Ascending aorta (tissue), 2 donors: ENCODE results near the gene ARG2. TPM values are rescaled to one million over a fixed set of nuclear protein-coding genes. Genes with fewer than 3 reads are reported as not detected.

ENCODE experiments used
- DNase-seq, 2 donors: peaks; one replicate each; pipeline ENCODE4 v3.0.0-alpha.2; 2019; ENCODE audit warnings: low spot score in 2 of 2
- H3K27ac ChIP-seq, 2 donors: fragments of 200-600 bp; sonication (generic); one replicate each; pipeline ENCODE4 v1.5.1; 2016 to 2017; ENCODE audit warnings: mild to moderate bottlenecking in 1 of 2
- H3K27me3 ChIP-seq: fragments of 200-600 bp; sonication (generic); one replicate; pipeline ENCODE4 v1.5.1; 2017
- H3K36me3 ChIP-seq, 2 donors: fragments of 200-600 bp; sonication (generic); one replicate each; pipeline ENCODE4 v1.5.1; 2016
- H3K4me1 ChIP-seq, 2 donors: fragments of 200-600 bp; sonication (generic); one replicate each; pipeline ENCODE4 v1.5.1; 2016 to 2017; ENCODE audit warnings: mild to moderate bottlenecking in 1 of 2
- H3K4me3 ChIP-seq, 2 donors: fragments of 200-600 bp; sonication (generic); one replicate each; pipeline ENCODE4 v1.5.1; 2016 to 2017; ENCODE audit warnings: mild to moderate bottlenecking in 1 of 2
- H3K9me3 ChIP-seq, 2 donors: fragments of 200-600 bp; sonication (generic); one replicate each; pipeline ENCODE4 v1.5.1; 2016
- CTCF ChIP-seq, 3 experiments: fragments of 200-600 bp in 2 of 3; fragments of 450-650 bp in 1 of 3; sonication (generic) in 2 of 3; IDR thresholded peaks; one replicate each; pipeline ENCODE4 v1.5.1; 2016 to 2019; ENCODE audit warnings: antibody characterized with exemption in 3 of 3, mild to moderate bottlenecking in 1 of 3, moderate library complexity in 1 of 3
- intact Hi-C: fragments of 100-400 bp; cut with DNase I; formaldehyde crosslinking; loops from one replicate; pipeline ENCODE4 v1.15.1; 2023
- total RNA-seq: library from RNA; depleted of rRNA; stranded (reverse); fragments of >200 nt; gene quantifications from one replicate; pipeline ENCODE4 v1.1.0, GENCODE V29; 2016

Gene ARG2
- total RNA-seq, 1 donor from 2014 or later = 10.1 TPM

- DNase-seq = no peak
- no peak overlapping the region for H3K4me3 ChIP-seq
- H3K9me3 ChIP-seq = no peaks in the 10 kb centered on the region
- TF ChIP-seq CTCF (IDR thresholded peaks at IDR 0.05) = no peak
- no peak overlapping the region for H3K27ac ChIP-seq
- no peaks in the 10 kb centered on the region for H3K36me3 ChIP-seq
- no peaks in the 10 kb centered on the region for H3K27me3 ChIP-seq
- H3K4me1 ChIP-seq = no peaks in the 10 kb centered on the region
- intact Hi-C loops = no loop called here
Observed at GRCh38 chr14:67573228-67574010, 46.3 kb upstream of the ARG2 start.

DNA sequence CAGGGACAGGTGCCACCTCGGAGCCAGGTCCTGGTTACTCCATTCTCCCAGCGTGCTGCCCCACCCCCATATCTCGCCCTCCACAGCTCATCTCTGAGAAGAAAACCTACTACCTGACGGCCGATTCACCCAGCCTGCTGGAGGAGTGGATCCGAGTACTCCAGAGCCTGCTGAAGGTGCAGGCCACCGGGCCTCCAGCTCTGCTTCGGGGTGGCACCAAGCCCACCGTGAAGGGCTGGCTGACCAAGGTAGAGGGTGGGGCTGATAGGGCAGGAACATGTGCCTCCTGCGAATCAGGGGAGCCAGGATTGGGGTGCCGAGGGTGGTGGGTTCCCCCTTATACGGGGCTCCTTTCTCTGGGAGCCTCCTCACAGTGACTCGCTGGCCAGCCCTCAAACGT lies 45.6 kb upstream of the ARG2 start:
- no peak for DNase-seq
- TF ChIP-seq CTCF (IDR thresholded peaks at IDR 0.05) = no peak
- Histone ChIP-seq H3K27me3 (no peaks in the 10 kb centered on the region), H3K36me3 (no peaks in the 10 kb centered on the region), H3K4me3 (no peak overlapping the region), H3K4me1 (no peaks in the 10 kb centered on the region), H3K27ac (no peak overlapping the region), H3K9me3 (no peaks in the 10 kb centered on the region)
- intact Hi-C loops = no loop called here

GRCh38 chr14:67574806-67575205 lies 44.9 kb upstream of the ARG2 start:
- intact Hi-C loops = no loop called here
- Histone ChIP-seq H3K36me3 (no peaks in the 10 kb centered on the region), H3K4me3 (no peak overlapping the region), H3K27ac (no peak overlapping the region), H3K27me3 (no peaks in the 10 kb centered on the region), H3K4me1 (no peaks in the 10 kb centered on the region), H3K9me3 (no peaks in the 10 kb centered on the region)
- no peak for DNase-seq
- no peak for TF ChIP-seq CTCF (IDR thresholded peaks at IDR 0.05)

GRCh38 chr14:67575684-67576083 lies 44.0 kb upstream of the ARG2 start:
- Histone ChIP-seq H3K4me3 (no peak overlapping the region), H3K9me3 (no peaks in the 10 kb centered on the region), H3K27me3 (no peaks in the 10 kb centered on the region), H3K4me1 (no peaks in the 10 kb centered on the region), H3K27ac (no peak overlapping the region), H3K36me3 (no peaks in the 10 kb centered on the region)
- no peak for DNase-seq
- TF ChIP-seq CTCF (IDR thresholded peaks at IDR 0.05) = no peak
- intact Hi-C loops = no loop called here

- intact Hi-C loops = no loop called here
- Histone ChIP-seq H3K27me3 (no peaks in the 10 kb centered on the region), H3K36me3 (no peaks in the 10 kb centered on the region), H3K27ac (no peak overlapping the region), H3K4me3 (no peak overlapping the region), H3K4me1 (no peaks in the 10 kb centered on the region), H3K9me3 (no peaks in the 10 kb centered on the region)
- no peak for TF ChIP-seq CTCF (IDR thresholded peaks at IDR 0.05)
- DNase-seq = no peak
Observed at GRCh38 chr14:67576216-67576955, 43.3 kb upstream of the ARG2 start.
